HG02588 (cell line): ENCODE results near the gene COL5A1.
"Not testable (repeated sequence)": the region's sequence is repeated elsewhere in the genome, so short reads cannot be mapped to it uniquely, and the experiment has no call there.

Experiments
- ATAC-seq: cut with Tn5 transposase; IDR thresholded peaks from one replicate; pipeline ENCODE4 v1.9.1; 2021; ENCODE audit warnings: mild to moderate bottlenecking, moderate library complexity; ENCODE audit not compliant: unreplicated experiment

The COL5A1 gene

DNA sequence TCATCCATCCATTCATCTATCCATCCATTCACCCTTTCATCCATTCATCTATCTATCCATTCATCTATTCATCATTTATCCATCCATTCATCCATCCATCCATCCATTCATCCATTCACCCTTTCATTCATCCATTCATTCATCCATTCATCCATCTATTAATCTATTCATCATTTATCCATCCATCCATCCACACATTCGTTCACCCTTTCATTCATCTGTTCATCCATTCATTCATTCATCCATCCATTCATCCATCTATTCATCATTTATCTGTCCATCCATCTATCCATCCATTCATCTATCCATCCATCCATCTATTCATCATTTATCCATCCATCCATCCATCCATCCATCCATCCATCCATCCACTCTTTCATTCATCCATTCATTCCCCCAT lies 205.1 kb downstream of the COL5A1 start:
- no peak for ATAC-seq

DNA sequence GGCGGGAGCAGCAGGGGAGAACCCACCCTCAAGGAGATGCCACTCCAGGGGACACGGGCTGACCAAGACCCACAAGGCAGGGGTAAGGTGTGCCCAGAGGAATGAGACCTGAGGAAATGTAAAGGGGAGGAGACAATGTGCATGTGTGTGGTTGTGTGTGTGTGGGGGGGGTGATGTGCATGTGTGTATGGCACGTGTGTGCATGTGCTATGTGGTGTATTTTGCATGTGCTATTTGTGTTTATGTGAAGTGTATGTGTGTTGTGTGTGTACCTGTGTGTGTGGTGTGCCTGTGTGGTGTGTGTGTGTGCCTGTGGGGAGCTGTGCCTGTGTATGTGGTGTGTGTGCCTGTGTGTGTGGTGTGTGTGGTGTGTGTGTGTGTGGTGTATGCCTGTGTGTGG lies 205.5 kb downstream of the COL5A1 start:
- no peak for ATAC-seq

DNA sequence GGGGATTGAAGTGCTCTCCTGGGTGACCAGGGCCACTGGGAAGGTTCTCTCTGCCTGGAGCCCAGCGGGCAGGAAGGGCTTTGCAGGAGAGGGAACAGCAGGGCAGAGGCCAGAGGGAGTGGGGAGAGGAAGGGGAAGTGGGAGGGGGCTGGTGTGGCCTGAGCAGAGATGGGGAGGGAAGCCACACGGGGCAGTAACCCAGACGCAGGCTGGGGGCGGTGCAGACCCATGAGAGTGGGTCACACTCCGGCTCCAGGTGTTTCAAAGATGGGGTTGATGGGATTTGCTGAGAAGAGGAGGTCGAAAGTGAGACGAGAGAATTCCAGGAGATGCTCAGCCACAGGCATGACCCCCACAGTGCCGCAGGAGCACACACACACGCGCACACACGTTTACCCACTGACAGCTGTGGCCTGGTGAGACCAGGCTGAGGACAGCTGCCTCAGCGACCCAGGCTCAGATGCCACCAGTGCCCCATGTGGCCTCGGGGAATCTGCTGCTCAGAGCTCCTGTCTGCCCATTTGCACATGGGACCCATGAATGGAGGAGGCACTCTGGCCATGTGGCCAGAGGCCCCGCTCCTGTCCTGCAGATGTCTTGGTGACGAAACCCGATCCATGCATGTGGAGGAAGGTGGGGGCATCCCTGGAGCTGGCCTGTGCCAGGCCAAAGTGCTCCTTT lies 206.3 kb downstream of the COL5A1 start:
- no peak for ATAC-seq

DNA sequence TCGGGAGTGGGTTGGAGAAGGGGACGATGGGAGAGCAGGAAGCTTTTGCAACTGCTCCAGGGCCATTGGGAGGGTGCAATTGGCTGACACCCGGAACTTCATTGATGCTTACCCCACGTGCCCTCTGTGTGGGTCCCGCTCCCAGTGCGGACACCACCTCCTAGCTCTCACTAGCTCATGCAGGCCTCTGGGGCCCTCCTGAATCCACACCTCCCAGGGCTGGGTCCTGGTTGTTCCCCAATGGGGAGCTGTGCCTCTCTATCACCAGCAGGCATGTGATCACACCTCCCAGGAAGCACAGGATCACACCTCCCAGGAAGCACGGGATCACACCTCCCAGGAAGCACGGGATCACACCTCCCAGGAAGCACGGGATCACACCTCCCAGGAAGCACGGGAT lies 206.9 kb downstream of the COL5A1 start:
- ATAC-seq, result no peak

GRCh38 chr9:134850611-134851010 lies 209.0 kb downstream of the COL5A1 start:
- no peak for ATAC-seq

DNA sequence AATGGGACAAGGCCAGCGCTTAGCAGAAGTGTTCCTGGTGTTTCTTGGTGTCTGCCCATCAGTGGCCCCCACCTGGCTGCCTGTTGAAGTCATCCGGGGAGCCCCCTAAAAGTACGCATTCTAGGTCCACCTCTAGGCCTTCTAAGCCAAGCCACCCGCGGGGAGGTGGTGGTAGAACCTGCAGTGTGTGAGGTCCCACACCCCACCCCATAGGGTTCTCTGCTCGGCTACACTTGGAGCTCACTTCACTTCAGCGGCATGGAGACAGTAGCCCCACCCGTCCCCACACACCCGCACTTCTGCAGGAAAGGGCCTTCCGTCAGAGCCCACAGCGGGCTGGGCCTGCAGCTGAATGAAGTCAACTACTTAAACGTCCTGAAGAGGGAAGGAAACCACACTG lies 209.4 kb downstream of the COL5A1 start:
- no peak for ATAC-seq

GRCh38 chr9:134852906-134853654 lies 211.5 kb downstream of the COL5A1 start:
- no peak for ATAC-seq

- no peak for ATAC-seq
Measured at GRCh38 chr9:134853893-134854292, 212.3 kb downstream of the COL5A1 start.

DNA sequence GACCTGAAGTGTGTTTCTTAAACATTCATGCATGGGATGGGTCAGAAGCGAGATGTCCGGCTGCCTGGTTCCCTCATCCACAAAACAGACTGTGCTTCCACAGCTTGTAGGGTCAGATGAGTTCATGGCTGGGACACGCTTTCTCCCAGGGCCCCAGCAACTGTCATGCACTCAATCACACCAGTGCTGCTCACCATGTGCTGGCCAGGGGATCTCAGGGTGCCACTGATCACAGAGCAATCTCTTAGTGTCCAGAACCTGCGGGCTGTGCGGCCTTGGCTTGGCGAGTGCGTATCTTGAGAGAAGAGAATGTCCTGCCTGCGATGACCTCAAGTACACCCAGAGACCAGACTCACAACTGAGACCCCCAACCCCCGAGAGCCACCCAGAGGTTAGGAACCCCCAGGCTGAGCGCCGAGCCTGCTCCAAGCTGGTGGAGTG lies 213.0 kb downstream of the COL5A1 start:
- ATAC-seq, result no peak

- no peak for ATAC-seq
Measured at GRCh38 chr9:134855231-134855899, 213.8 kb downstream of the COL5A1 start.

DNA sequence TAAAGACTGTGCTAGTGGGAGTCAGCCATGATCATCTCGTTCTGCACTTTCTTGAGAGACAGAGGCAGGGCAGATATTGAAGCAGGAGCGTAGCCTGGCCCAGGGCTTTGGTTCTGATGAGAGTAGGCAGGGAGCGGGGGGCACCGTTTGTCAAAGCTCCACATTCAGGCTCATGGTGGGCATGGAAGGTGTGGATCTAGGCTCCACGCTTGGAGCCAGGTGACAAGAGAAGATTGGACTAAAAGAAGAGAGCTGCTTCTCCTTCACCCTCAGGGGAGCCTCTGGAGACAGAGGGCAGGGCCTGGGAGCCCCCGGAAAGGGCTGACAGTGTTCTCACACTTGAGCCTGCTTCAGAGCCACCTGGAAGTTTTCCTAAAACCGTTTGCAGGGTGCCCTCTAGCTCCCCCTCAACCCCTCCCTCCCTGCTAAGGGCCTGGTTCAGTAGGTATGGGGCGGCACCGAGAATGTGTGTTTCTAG lies 214.3 kb downstream of the COL5A1 start:
- ATAC-seq, result no peak

DNA sequence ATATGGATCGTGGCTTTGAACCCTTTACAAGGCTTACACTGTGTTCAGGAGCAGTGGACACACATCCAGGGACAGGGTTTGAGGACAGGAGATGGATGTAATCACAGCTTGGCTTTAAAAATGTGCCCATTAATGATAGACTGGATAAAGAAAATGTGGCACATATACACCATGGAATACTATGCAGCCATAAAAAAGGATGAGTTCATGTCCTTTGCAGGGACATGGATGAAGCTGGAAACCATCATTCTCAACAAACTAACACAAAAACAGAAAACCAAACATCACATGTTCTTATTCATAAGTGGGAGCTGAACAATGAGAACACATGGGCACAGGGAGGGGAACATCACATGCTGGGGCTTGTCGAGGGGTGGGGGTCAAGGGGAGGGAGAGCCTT lies 215.8 kb downstream of the COL5A1 start:
- ATAC-seq, result not testable (repeated sequence)

GRCh38 chr9:134858051-134858841 lies 216.6 kb downstream of the COL5A1 start:
- peak; percentile 72 for ATAC-seq

DNA sequence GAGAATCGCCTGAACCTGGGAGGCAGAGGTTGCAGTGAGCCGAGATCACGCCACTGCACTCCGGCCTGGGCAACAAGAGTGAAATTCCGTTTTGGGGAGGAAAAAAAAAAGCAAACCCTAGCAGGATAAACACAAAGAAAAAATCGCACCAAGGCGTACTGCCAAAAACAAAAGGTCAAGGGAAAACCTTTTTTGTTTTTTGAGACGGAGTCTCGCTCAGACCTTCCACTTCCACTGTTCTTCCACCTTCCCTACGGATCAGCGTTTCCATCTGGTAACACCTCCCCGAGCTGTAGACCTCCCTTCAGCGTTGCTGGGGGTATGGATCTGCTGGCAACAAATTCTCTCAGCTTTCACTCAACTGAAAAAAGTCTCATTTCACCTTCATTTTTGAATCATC lies 218.9 kb downstream of the COL5A1 start:
- ATAC-seq, result no peak

- no peak for ATAC-seq
Measured at GRCh38 chr9:134861595-134862334, 220.2 kb downstream of the COL5A1 start.

GRCh38 chr9:134863306-134863902 lies 221.8 kb downstream of the COL5A1 start:
- no peak for ATAC-seq

- ATAC-seq, result no peak
Measured at GRCh38 chr9:134863941-134864820, 222.6 kb downstream of the COL5A1 start.

GRCh38 chr9:134864821-134865190 lies 223.2 kb downstream of the COL5A1 start:
- ATAC-seq, result no peak
